GM20431 (cell line): ENCODE data around the gene EML6.

ENCODE experiments used
- in situ Hi-C: fragments of 300-500 bp; cut with MseI, MboI; formaldehyde crosslinking; loops from one replicate; pipeline ENCODE4 v1.15.0; 2020; ENCODE audit warnings: low sequenced_read_pairs; ENCODE audit not compliant: unreplicated experiment

EML6 gene

DNA sequence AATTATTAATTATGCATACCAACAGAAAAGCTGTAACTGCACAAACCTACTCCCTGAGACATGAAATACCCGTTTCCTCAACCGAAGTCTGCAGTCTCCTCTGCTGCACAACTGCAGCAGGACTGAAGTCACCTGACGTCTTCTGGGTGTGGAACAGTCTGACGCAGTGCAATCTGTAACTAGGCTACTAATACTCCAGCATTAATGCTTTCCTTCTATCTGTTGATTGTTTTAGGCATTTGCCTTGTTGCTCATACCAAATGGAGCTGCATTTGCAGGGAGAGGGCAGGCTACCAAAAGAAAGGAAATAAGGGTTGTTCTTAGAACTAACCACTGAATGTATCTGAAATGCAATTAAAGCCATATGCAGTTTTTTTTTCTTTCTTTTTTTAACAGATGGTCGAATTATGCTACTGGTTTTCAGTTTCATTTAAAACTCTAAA, 286.7 kb downstream of the EML6 start:
- in situ Hi-C loops: no loop called here

- in situ Hi-C loops: no loop called here
Observed at GRCh38 chr2:55010915-55011314, 287.5 kb downstream of the EML6 start.

DNA sequence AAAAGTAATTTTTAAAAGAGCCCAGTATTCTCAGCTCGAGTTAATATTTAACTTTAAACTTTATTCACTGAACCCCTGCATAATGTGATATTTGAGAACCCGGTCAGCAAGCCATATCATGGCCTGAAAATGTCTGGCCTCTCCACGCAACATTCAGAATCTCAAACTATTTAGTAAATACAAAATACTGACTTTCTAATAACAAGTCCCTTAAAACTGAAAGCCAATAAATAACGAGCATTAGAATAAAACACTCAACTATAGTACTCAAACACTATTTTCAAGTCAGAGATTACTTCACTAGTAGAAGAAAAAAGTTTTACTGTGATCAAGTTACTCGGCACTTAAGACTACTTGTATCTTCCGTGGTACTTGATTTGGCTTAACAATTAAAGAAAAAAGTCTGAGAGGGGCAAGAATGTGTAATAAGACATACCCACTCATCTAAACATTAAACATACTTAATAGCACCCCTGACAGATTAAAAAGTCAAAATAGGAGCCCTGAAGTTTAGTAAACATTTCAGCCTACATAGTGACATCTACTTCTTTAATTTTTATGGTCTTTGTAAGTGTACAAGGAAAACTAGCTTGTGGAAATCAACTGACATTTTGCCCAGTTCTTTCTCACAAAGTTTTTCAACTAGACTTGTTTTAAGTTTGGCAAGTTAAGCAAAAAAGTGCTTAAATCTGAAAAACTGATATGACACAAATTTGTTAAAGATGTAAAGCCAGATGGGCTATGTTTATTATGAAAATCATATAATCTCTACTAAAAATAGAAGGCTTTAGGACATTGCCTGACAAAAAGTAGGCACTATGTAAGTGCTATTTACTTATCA, 288.6 kb downstream of the EML6 start:
- in situ Hi-C loops: no loop called here

- in situ Hi-C loops: no loop called here
Observed at GRCh38 chr2:55012672-55013484, 289.4 kb downstream of the EML6 start.

DNA sequence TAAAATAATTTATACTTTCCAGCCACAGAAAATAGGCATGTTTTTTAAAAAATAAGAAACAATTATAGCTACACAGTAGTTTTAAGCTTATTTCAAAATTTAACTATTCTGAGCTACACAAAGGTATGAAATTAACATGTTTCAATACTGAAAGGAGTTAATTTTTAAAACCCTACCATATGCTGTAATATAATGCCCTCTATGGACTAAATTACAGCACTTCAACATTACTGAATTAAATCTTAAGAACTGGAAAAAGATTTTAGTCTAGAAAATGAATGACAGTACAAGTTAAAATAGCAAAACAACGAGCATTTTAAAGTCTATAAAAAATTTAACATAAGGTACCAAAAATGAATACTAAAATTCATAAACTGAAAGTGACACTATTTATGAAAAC, 290.5 kb downstream of the EML6 start:
- in situ Hi-C loops: no loop called here

GRCh38 chr2:55014962-55015939, 291.8 kb downstream of the EML6 start:
- in situ Hi-C loops: no loop called here

GRCh38 chr2:55017428-55017827, 294.0 kb downstream of the EML6 start:
- in situ Hi-C loops: no loop called here

DNA sequence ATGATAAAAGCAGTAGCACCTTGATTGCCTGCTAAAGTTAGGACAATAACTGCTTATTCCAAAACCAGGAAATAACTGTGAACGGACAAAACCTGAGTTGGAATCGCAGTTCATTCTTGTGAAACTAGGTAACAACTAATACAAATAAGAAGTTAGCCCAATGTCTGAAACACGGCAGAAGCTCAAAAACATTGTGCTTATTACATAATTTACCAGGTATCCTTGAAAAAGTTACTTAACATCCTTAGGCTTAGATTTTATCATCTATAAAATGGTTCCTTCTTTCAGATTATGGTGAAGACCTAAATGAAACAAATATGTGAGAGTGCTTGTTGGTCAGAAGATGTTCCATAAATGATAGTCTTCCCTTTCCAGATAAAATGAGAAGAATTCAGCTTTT, 294.4 kb downstream of the EML6 start:
- in situ Hi-C loops: no loop called here

DNA sequence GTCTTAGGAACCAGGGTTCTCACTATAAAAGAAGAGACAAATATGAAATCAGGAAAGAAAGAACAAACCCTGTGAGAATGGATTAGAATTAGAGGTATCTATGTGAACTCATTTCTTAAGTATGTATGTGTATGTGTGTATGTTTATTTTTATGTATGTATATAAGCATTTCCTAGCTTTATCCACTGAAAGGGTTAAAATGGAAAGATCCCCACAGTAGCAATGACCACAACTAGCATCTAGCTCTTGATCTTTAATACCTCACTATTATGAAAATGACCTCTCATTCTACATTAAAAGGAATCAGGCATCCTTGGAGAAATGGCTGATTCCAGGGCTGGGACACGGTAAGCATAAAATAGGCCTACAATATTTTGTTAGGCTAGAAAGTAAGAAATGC, 295.2 kb downstream of the EML6 start:
- in situ Hi-C loops: no loop called here

DNA sequence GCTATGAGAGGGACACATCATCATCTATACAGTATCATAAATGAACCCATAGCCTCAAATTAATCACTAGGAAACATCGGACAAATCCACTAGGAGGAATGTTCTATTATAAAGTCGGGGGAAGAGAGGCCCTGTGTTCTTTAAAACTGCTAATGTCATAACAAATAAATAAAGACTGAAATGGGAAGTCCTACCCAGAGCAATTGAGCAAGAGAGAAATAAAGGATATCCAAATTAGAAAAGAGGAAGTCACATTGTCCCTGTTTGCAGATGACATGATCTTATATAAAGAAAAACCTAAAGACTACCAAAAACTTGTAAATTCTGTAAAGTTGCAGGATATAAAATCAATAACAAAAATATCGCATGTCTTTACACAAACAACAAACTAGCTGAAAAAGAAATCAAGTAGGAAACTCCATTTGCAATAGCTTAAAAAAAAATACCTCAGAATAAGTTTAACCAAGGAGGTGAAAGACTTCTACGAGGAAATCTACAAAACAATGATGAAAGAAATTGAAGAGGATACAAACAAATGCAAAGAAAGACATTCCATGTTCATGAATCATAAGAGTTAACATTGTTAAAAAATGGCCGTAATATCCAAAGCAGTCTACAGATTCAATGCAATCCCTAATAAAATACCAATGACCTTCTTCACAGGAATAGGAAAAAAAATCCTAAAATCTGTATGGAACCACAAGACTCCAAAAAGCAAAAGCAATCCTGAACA, 296.2 kb downstream of the EML6 start:
- in situ Hi-C loops: no loop called here
